LNCAP (cell line): ENCODE measurements around the gene IDE.

Experiments
- TF ChIP-seq, protein P1 (sequence below): fragments of 450-650 bp; IDR thresholded peaks from 2 replicates; pipeline ENCODE4 v1.5.1; 2017; ENCODE audit warnings: mild to moderate bottlenecking

IDE gene

DNA sequence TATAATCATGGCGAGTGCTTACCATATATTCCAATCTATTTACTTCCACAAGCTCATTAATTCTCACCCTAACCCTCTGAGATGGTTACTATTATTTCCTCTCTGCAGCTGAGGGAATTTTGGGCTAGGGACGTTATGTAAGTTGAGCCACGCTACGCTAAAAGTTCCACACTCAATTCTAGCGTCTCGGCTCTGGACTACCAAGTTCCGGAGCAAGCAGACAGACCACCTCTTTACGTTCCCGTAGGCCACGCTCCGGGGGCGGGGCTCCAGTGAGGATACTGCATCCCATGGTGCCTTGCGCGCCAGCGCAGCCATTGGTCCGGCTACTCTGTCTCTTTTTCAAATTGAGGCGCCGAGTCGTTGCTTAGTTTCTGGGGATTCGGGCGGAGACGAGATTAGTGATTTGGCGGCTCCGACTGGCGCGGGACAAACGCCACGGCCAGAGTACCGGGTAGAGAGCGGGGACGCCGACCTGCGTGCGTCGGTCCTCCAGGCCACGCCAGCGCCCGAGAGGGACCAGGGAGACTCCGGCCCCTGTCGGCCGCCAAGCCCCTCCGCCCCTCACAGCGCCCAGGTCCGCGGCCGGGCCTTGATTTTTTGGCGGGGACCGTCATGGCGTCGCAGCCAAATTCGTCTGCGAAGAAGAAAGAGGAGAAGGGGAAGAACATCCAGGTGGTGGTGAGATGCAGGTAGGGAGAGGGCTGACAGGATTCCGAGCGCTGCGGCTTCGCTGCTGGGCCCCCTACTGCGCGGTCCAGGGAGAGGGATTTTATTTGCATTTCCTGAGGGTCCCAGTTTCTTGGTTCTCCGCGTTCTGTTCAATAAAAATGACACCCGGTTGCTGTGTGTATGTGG, 19.1 kb upstream of the IDE start, which contains the start of gene KIF11:
Gene KIF11, plus strand, starts transcription at position 370 of the 858 bp plus-strand sequence. Its CDS starts 246 bp downstream, at position 616.
- TF ChIP-seq, protein P1, sequence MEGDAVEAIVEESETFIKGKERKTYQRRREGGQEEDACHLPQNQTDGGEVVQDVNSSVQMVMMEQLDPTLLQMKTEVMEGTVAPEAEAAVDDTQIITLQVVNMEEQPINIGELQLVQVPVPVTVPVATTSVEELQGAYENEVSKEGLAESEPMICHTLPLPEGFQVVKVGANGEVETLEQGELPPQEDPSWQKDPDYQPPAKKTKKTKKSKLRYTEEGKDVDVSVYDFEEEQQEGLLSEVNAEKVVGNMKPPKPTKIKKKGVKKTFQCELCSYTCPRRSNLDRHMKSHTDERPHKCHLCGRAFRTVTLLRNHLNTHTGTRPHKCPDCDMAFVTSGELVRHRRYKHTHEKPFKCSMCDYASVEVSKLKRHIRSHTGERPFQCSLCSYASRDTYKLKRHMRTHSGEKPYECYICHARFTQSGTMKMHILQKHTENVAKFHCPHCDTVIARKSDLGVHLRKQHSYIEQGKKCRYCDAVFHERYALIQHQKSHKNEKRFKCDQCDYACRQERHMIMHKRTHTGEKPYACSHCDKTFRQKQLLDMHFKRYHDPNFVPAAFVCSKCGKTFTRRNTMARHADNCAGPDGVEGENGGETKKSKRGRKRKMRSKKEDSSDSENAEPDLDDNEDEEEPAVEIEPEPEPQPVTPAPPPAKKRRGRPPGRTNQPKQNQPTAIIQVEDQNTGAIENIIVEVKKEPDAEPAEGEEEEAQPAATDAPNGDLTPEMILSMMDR: no peak

DNA sequence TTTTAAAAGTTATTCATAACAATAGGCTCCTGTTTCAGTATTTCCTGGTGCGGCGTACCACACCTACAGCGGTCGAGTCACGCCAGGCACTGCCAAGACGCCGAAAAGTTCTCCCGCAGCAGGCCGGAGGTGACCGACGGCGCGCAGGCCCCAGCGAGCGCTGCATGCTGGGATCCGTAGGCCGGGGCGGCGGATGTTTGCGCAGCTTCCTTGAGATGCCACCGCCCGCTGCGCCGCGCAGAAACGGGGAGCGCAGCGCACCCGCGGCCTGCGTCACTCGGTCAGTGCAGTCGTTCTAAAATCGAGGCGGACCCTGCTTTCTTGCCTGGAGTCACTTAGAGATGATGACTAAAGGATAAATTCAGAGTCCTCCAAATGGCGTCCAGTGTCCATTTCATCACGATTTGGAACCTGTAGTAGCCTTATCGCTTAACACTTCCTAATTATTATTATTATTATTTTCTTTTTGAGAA, 17.7 kb upstream of the IDE start:
- TF ChIP-seq, protein P1: no peak

DNA sequence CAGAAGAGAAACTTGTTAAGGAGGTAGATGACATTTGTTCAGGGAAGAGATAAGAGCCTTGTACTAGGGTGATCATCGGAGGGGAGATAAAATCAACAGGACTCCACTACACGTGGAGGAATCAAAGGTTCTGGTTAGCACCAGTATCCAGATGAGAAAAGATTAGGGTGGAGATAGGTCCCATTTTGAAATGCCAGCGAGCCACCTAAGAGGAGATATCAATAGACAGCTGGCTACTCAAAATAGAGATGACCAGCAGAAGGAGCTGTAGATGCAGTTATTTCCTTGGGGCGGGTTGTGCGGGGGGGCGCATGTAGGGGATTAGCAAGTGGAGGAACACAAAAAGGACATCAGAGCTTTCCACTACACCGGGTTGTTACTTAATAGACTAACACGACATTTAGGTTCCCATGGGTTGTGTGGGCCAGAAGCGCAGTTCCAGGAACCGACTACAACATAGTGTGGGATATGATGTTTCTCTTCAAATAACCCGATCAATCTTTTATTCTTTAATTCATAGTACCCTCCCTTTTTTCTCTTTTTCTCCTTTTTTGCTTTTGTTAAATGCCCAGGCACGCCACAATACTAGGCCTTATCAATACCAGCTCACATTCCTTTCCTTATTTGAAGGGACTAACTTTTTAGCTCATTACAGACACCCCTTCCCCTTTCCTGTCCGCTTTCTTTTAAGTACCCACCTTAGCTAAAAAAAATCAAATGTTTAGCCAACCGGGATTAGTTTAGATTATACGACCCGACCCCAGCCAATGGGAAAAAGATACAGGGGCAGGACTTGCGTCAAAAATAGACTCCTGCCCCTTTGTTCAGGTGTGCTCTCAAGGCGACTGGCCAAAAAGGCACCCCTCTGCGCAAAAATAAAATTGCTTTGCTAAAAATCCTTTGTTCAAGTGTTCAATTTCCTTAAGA, 17.0 kb upstream of the IDE start:
- TF ChIP-seq, protein P1: no peak

DNA sequence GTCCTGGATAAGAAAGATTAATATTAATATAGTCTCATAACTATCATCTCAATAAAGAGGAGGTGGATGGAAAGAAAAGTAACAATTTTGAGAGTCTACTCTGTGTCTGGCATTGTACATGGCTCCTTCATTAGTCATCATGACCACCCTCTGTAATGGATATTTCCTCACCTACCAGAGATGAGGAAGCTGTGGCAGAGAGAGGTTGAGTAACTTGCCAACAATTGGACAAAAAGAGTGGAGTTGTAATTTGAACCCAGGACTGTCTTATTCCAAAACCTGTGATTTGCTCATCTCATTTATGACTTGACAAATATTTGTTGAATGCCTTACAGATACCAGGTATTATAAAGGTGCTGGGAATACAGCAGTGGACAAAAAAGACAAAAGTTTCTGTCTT, 2.1 kb upstream of the IDE start:
- TF ChIP-seq, protein P1: no peak

DNA sequence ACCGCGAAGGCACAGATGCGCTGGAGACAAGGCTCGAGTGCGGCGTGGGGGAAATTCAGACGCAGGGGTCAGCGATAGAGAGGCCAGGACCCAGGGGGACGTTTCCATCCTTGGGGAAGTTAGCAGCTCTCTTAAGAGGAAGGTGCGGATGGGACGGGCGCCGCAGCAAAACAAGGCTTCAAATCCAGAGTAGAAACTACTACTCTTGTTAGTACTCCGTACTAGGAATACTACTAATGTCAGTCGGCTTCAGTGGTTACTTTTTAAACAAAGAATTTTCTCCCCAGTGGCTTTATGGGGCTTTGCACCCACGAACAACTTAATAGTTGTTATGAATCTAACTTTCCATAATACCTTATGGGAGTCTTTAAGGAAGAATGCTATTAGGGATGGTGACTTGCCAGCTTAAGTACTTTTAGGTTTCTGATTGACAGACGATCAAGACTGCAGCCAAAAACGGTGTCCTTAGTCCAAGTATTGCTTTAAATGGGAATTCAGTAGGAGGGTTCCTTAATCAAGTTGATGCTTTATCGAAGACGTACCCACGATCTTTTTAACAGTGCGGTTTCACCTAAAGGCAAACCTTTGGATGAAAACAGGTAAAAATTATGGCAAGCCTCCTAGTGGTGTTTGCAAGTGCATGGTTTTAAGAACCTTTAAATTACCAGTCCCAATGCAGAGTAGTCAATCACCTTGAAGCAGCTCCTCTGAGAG, 812 bp upstream of the IDE start:
- TF ChIP-seq, protein P1: peak; percentile 3; the same call in 1 of the 2 replicates

DNA sequence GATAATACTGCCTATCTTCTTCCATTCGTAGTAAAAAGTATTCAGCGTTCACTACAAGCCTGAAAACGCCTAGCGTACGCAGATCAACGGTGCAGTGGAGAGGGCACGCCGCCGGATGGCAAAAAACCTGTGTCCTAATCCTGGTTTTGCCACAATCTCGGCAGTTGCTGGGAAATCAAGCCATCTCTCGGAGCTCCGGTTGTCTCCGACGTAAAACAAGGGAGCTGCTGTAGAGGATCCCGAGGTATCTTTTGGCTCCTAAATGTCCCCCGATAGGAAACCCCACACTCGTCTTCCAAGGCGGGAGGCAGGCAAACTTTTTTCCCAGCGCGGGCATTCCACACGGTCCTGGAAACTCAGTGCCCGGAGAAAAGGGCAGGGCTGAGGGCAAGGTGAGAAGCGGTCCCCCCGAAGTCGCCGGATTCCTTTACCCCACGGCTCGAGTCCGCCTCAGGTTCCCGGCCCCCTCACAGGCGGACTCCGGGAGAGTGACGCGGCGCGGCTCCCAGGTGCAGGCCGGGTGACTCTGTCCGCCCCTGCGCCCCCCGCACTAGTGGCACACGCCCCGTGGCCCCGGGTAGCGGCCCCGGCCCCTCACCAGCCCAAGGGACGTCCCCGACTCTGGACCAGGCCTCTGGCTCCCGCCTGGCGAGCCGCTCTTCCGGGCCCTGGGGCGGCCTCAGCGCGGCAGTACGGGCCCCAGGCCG, 649 bp downstream of the IDE start:
- TF ChIP-seq, protein P1: no peak
